PC-3 (cell line): ENCODE measurements around the gene STXBP5.

ENCODE experiments used
- CTCF ChIP-seq: fragments of 300-600 bp; sonication (generic); conservative IDR thresholded peaks from 2 replicates; pipeline ENCODE4 v1.5.1; 2017; ENCODE audit warnings: antibody characterized with exemption, low read depth, mild to moderate bottlenecking, low read length
- EZH2 ChIP-seq: fragments of 300-600 bp; sonication (generic); IDR thresholded peaks from one replicate; pipeline ENCODE4 v1.6.1; 2017; ENCODE audit warnings: antibody characterized with exemption, mild to moderate bottlenecking, low read length; ENCODE audit not compliant: unreplicated experiment

GRCh38 chr6:147382945-147383554 lies 178.8 kb downstream of the STXBP5 start:
- TF ChIP-seq CTCF (peak; percentile 63), EZH2 (no peak)
